ENCODE measurements around the gene CHRFAM7A.
"Not testable (repeated sequence)": the region's sequence is repeated elsewhere in the genome, so short reads cannot be mapped to it uniquely, and the experiment has no call there.

DNA sequence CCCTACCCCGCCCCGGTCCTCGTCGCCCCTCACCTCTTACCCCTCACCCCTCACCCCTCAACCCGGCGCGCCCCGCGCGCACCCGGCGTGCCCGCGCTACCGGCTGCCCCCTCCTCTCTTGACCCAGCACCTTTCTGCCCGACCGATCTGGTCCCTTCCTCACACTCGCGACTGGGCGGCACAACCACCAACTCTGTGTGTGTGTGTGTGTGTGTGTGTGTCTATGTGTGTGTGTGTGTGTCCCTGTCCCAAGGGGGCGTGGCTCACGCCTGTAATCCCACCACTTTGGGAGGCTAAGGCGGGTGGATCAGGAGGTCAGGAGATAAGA is 288 bp upstream of the CHRFAM7A start:
- TF ChIP-seq, protein P1, sequence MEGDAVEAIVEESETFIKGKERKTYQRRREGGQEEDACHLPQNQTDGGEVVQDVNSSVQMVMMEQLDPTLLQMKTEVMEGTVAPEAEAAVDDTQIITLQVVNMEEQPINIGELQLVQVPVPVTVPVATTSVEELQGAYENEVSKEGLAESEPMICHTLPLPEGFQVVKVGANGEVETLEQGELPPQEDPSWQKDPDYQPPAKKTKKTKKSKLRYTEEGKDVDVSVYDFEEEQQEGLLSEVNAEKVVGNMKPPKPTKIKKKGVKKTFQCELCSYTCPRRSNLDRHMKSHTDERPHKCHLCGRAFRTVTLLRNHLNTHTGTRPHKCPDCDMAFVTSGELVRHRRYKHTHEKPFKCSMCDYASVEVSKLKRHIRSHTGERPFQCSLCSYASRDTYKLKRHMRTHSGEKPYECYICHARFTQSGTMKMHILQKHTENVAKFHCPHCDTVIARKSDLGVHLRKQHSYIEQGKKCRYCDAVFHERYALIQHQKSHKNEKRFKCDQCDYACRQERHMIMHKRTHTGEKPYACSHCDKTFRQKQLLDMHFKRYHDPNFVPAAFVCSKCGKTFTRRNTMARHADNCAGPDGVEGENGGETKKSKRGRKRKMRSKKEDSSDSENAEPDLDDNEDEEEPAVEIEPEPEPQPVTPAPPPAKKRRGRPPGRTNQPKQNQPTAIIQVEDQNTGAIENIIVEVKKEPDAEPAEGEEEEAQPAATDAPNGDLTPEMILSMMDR (conservative IDR thresholded peaks at IDR 0.05; ENCODE audit: low read depth, low read length), result not testable (repeated sequence)
- not testable (repeated sequence) for TF ChIP-seq EZH2 (IDR thresholded peaks at IDR 0.05; ENCODE audit: borderline replicate concordance, low read depth, low read length, poor library complexity, severe bottlenecking)

Data from A673 (cell line).